ENCODE results near the gene FUT7. TPM values are rescaled to one million over a fixed set of nuclear protein-coding genes. Genes with fewer than 3 reads are reported as not detected.
A peak's percentile ranks its signal among the peaks of the same experiment; 100 is the strongest.
"Not testable (repeated sequence)": the region's sequence is repeated elsewhere in the genome, so short reads cannot be mapped to it uniquely, and the experiment has no call there.

Gene FUT7
- total RNA-seq, 2 donors from 2014 or later = 1.6 to 1.8 TPM

- no peaks in the 10 kb centered on the region for H3K27me3 Mint-ChIP-seq (ENCODE audit: low read depth)
- H3K9me3 Mint-ChIP-seq = no peaks in the 10 kb centered on the region
- H3K27ac Mint-ChIP-seq = no peak overlapping the region
- no peak for ATAC-seq (replicated peaks in 1 of 2)
- no peaks in the 10 kb centered on the region for H3K4me1 Mint-ChIP-seq (ENCODE audit: low read depth)
- no peaks in the 10 kb centered on the region for H3K36me3 Mint-ChIP-seq (ENCODE audit: insufficient read depth in 2 of 2)
- DNase-seq = no peak
- H3K4me3 Mint-ChIP-seq = no peak overlapping the region
These were observed 21.8 kb downstream of the FUT7 start for GRCh38 chr9:137009938-137010732.

- no peak overlapping the region for H3K4me3 Mint-ChIP-seq
- no peaks in the 10 kb centered on the region for H3K9me3 Mint-ChIP-seq
- ATAC-seq (replicated peaks in 1 of 2) = no peak
- H3K4me1 Mint-ChIP-seq (ENCODE audit: low read depth) = no peaks in the 10 kb centered on the region
- H3K36me3 Mint-ChIP-seq (ENCODE audit: insufficient read depth in 2 of 2) = no peaks in the 10 kb centered on the region
- H3K27ac Mint-ChIP-seq = no peak overlapping the region
- no peak for DNase-seq
- no peaks in the 10 kb centered on the region for H3K27me3 Mint-ChIP-seq (ENCODE audit: low read depth)
These were observed 22.7 kb downstream of the FUT7 start for GRCh38 chr9:137009217-137009616.

- ATAC-seq (replicated peaks in 1 of 2) (no peak), DNase-seq (no peak)
- Mint-ChIP-seq H3K4me1 (ENCODE audit: low read depth) (no peaks in the 10 kb centered on the region), H3K27me3 (ENCODE audit: low read depth) (no peaks in the 10 kb centered on the region), H3K4me3 (no peak overlapping the region), H3K27ac (no peak overlapping the region), H3K36me3 (ENCODE audit: insufficient read depth in 2 of 2) (no peaks in the 10 kb centered on the region), H3K9me3 (no peaks in the 10 kb centered on the region)
These were observed 23.6 kb downstream of the FUT7 start for GRCh38 chr9:137008312-137008711.

- Mint-ChIP-seq H3K4me3 (no peak overlapping the region), H3K36me3 (ENCODE audit: insufficient read depth in 2 of 2) (no peaks in the 10 kb centered on the region), H3K9me3 (no peaks in the 10 kb centered on the region), H3K4me1 (ENCODE audit: low read depth) (no peaks in the 10 kb centered on the region), H3K27ac (no peak overlapping the region), H3K27me3 (ENCODE audit: low read depth) (no peaks in the 10 kb centered on the region)
- DNase-seq (no peak), ATAC-seq (replicated peaks in 1 of 2) (no peak)
These were observed 24.0 kb downstream of the FUT7 start for GRCh38 chr9:137007816-137008270.

- no peak for DNase-seq
- Mint-ChIP-seq H3K27ac (no peak overlapping the region), H3K4me1 (ENCODE audit: low read depth) (no peaks in the 10 kb centered on the region), H3K4me3 (no peak overlapping the region), H3K9me3 (no peaks in the 10 kb centered on the region), H3K36me3 (ENCODE audit: insufficient read depth in 2 of 2) (no peaks in the 10 kb centered on the region), H3K27me3 (ENCODE audit: low read depth) (no peaks in the 10 kb centered on the region)
- ATAC-seq (replicated peaks in 1 of 2) = no peak
These were observed 24.6 kb downstream of the FUT7 start for GRCh38 chr9:137007108-137007815.

DNA sequence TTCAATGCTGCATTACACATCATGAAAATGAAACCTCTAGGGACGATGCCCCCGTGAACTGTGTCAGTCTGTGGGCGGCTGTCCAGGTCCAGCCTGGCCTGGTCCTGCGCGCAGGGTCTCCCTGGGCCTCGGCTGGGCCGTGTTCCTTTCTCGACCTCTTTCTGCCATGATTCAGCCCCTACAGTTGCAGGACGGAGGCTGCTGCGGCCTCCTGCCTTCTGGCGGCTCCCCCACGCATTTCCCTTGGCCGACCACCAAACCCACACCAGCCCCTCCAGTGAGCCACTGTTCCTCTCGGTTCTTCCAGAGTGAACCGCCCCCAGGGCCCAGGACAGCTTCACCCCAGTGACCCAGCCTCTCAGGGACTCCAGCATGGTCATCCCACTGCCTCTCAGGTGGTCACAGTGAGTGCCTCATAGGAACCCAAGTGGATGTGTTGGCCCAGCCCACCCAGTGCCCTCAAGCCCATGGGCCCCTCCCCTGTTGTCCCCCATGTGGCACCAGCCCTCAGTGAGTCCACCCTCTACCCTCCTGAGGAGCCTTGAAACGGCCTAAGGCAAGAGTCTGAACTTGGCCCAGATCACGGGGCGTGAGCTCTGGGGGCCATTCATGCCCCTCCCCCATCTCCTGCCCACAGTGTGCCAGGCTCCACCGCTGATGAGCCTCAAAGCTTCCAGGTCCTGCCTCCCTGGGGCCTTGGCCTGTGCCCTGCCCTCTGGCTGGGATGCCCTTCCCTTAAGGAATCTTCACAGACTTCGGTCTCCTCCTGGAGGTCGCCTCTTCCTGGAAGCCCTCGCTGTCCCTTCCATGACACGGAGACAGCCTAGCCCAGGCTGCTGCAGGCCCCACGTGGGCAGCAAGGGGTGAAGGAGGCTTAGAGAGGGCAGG, 25.5 kb downstream of the FUT7 start:
- H3K36me3 Mint-ChIP-seq (ENCODE audit: insufficient read depth in 2 of 2) = no peaks in the 10 kb centered on the region
- H3K27ac Mint-ChIP-seq = no peak overlapping the region
- ATAC-seq (replicated peaks in 1 of 2) = peak; percentile 36 to 45
- no peaks in the 10 kb centered on the region for H3K9me3 Mint-ChIP-seq
- H3K27me3 Mint-ChIP-seq (ENCODE audit: low read depth) = no peaks in the 10 kb centered on the region
- H3K4me1 Mint-ChIP-seq (ENCODE audit: low read depth) = no peaks in the 10 kb centered on the region
- peak overlapping the region in 1 of 2 donors; percentile 4 for H3K4me3 Mint-ChIP-seq
- DNase-seq = peak in 1 of 2 donors; percentile 23

DNA sequence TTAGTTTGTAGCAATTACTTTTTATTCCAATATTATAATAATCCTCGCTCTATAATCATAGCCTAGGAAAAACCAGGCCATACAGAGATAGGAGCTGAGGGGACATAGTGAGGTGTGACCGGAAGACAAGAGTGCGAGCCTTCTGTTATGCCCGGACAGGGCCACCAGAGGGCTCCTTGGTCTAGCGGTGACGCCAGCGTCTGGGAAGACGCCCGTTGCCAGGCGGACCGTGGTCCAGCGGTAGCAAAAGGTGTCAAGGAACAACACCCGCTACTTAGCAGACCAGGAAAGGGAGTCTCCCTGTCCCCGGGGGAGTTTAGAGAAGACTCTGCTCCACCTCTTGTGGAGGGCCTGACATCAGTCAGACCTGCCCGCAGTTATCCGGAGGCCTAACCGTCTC, 27.6 kb downstream of the FUT7 start:
- not testable (repeated sequence) for H3K27me3 Mint-ChIP-seq (ENCODE audit: low read depth); H3K9me3 Mint-ChIP-seq; H3K27ac Mint-ChIP-seq; ATAC-seq (replicated peaks in 1 of 2); DNase-seq; H3K36me3 Mint-ChIP-seq (ENCODE audit: insufficient read depth in 2 of 2); H3K4me3 Mint-ChIP-seq
- H3K4me1 Mint-ChIP-seq (ENCODE audit: low read depth) = peaks cover 14% of the 10 kb centered on the region

DNA sequence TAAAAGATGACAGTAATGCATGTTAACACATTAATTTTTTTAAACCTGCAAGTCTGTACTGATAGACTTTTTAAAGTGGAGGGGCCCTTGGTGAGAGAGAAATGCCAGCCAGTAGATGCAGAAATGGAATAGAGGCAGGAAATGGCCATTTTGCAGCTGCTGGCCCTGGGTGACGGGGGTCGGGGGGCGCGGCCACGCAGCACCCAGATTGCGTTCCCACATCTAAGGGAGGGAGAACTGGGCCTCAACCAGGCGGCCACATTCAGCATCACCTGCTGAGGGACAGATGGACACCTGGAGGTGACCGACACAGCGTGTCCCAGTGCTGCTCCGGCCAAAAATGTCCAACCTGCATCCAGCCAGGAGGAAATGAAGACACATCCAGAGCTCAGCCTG, 29.2 kb downstream of the FUT7 start:
- Mint-ChIP-seq H3K9me3 (no peaks in the 10 kb centered on the region), H3K4me3 (no peak overlapping the region), H3K4me1 (ENCODE audit: low read depth) (peaks cover 30% of the 10 kb centered on the region), H3K27me3 (ENCODE audit: low read depth) (peaks cover 8% of the 10 kb centered on the region), H3K27ac (no peak overlapping the region), H3K36me3 (ENCODE audit: insufficient read depth in 2 of 2) (no peaks in the 10 kb centered on the region)
- ATAC-seq (replicated peaks in 1 of 2) = no peak
- no peak for DNase-seq

- Mint-ChIP-seq H3K27me3 (ENCODE audit: low read depth) (peaks cover 10% of the 10 kb centered on the region), H3K4me1 (ENCODE audit: low read depth) (peaks cover 34% of the 10 kb centered on the region), H3K4me3 (no peak overlapping the region), H3K27ac (no peak overlapping the region), H3K36me3 (ENCODE audit: insufficient read depth in 2 of 2) (no peaks in the 10 kb centered on the region), H3K9me3 (no peaks in the 10 kb centered on the region)
- no peak for ATAC-seq (replicated peaks in 1 of 2)
- DNase-seq = no peak
These were observed 29.8 kb downstream of the FUT7 start for GRCh38 chr9:137001857-137002645.

DNA sequence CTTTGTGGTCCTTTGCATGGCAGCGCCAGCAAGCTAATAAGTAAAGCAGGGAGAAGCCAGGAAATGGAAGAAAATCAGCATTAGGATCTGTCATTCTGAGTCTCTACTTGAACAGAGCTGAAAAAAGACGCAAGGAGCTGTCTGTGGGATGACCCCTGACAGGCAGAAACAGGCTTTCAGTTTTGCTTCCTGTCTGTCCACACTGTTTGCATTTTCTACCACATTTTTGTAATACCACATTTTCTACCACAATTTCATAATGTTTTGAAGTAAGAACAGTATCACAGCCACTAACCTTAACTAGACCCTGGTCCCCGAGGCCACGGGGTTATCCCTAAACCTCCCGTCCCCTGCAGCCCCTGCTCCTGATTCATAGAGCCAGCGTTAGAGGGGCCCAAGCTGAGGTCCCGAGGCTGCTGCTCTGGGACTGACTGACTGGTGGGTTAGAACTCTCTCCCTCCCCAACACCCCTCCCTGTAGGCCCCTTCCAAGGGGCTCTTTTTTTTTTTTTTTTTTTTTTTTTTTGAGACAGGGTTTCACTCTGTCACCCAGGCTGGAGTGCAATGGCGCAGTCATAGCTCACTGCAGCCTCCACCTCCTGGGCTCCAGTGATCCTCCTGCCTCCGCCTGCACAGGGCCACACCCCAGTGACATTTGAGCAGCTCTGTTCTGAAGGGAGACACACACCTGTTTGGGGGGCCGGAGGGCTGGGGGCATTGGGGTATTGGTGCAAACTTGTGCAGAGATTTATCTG, 31.5 kb downstream of the FUT7 start:
- peaks cover 42% of the 10 kb centered on the region for H3K4me1 Mint-ChIP-seq (ENCODE audit: low read depth)
- peaks cover 10% of the 10 kb centered on the region for H3K27me3 Mint-ChIP-seq (ENCODE audit: low read depth)
- peak; percentile 62 to 73 for DNase-seq
- no peaks in the 10 kb centered on the region for H3K36me3 Mint-ChIP-seq (ENCODE audit: insufficient read depth in 2 of 2)
- H3K9me3 Mint-ChIP-seq = no peaks in the 10 kb centered on the region
- H3K27ac Mint-ChIP-seq = peak overlapping the region; percentile 82
- peak; percentile 84 to 86 for ATAC-seq (replicated peaks in 1 of 2)
- peak overlapping the region; percentile 59 to 60 for H3K4me3 Mint-ChIP-seq

GRCh38 chr9:136997830-136998234, 34.1 kb downstream of the FUT7 start:
- H3K4me3 Mint-ChIP-seq = peak overlapping the region; percentile 53
- peaks cover 10% of the 10 kb centered on the region for H3K27me3 Mint-ChIP-seq (ENCODE audit: low read depth)
- no peaks in the 10 kb centered on the region for H3K36me3 Mint-ChIP-seq (ENCODE audit: insufficient read depth in 2 of 2)
- H3K4me1 Mint-ChIP-seq (ENCODE audit: low read depth) = peaks cover 51% of the 10 kb centered on the region
- DNase-seq (no peak), ATAC-seq (replicated peaks in 1 of 2) (no peak)
- H3K27ac Mint-ChIP-seq = no peak overlapping the region
- no peaks in the 10 kb centered on the region for H3K9me3 Mint-ChIP-seq

DNA sequence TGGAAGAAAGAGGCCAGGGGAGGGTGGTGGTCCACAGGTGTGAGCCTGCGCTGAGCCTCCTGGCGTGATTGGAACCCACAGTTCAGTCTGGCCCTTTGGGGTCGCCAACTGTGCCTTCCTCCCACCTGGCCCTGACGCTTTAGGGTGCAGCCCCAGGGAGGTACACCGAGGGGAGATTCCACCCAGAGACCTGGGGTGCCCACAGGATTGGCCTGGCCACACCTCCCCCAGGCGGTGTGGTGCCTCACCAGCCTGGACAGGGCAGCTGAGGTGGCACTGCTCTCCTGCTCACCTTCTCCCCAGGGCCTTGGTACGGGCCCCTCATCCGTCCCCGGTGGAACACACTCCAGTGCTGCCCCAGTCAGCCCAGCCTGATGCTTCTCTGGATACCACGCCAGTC, 34.5 kb downstream of the FUT7 start:
- Mint-ChIP-seq H3K9me3 (no peaks in the 10 kb centered on the region), H3K36me3 (ENCODE audit: insufficient read depth in 2 of 2) (no peaks in the 10 kb centered on the region), H3K27ac (no peak overlapping the region), H3K27me3 (ENCODE audit: low read depth) (peaks cover 10% of the 10 kb centered on the region), H3K4me1 (ENCODE audit: low read depth) (peaks cover 51% of the 10 kb centered on the region), H3K4me3 (peak overlapping the region; percentile 53)
- no peak for ATAC-seq (replicated peaks in 1 of 2)
- no peak for DNase-seq

Data from activated T-cell treated with anti-CD3 and anti-CD28 coated beads, Interleukin-2, amount 50 U/mL, for 72 hours (primary cell).